GM19240 (cell line): ENCODE results near the gene RGS7.

Source experiments
- DNase-seq: peaks from one replicate; pipeline ENCODE4 v3.0.0; 2011; ENCODE audit warnings: low spot score; ENCODE audit not compliant: insufficient read length

Gene RGS7

GRCh38 chr1:241356519-241357365, at the start of gene RGS7:
Gene RGS7, minus strand, starts transcription at chr1:241357205.
- no peak for DNase-seq

- no peak for DNase-seq
Observed at GRCh38 chr1:241406421-241406820, 49.4 kb upstream of the RGS7 start.

- no peak for DNase-seq
Observed at GRCh38 chr1:241401156-241401555, 44.2 kb upstream of the RGS7 start.

GRCh38 chr1:241396747-241397681, 40.0 kb upstream of the RGS7 start:
- DNase-seq: no peak

- DNase-seq: no peak
Observed at GRCh38 chr1:241391926-241392710, 35.1 kb upstream of the RGS7 start.

GRCh38 chr1:241390526-241390925, 33.5 kb upstream of the RGS7 start:
- DNase-seq: no peak

DNA sequence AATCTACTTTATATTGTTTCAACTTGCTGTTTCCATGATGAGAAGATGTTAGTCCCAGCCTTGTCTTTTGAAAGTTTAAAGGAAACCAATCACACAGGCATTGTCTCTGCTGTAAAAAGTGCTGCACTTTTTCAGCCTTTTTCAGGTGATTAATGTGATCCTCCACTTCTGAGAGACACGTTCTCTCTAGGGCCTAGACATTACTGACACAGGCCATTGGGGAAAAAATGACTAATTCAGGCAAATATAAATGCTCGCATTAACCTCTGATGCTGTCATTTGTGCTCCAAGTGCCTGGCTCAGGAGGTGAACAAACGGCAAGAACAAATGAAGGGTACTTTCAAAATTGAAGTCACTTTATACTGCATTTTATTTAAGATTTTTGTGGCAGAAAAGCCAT, 32.4 kb upstream of the RGS7 start:
- DNase-seq: no peak

- DNase-seq: no peak
Observed at GRCh38 chr1:241387216-241387615, 30.2 kb upstream of the RGS7 start.

- no peak for DNase-seq
Observed at GRCh38 chr1:241376701-241377100, 19.7 kb upstream of the RGS7 start.

DNA sequence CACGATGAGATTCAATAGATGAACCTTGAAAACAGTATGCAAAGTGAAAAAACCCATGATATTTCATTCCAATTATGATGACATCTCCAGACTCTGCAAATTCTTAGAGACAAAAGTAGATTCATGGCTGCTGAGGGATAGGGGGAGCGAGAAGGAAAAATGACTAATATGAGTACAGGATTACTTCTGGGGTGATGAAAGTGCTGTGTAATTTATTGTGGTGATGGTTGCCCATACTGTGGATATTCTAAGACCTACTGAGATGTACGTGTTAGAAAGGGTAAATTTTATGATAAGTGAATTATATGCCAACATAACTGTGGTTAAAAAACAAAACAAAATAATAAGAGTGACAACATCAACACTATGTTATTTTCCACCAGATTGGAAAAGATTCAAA, 18.9 kb upstream of the RGS7 start:
- no peak for DNase-seq

DNA sequence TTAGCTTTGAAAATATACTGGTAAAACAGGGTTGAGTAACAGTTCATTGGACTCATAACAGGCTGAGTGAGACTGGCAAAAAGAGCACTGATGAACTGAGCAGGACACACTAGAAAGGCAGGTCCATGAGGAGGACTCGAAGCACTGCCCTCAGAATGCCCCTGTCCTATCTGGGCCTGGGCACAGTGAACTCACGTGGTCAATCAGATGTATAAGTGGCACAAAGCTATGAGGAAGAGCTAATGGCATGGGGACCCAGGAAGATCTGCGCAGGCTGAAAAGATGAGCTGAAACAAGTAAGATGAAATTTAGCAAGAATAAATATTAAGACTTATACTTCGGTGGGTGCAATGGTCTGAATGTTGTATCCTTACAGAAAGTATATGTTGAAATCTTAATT, 9.2 kb upstream of the RGS7 start:
- DNase-seq: no peak

- DNase-seq: no peak
Observed at GRCh38 chr1:241362350-241362749, 5.3 kb upstream of the RGS7 start.

GRCh38 chr1:241357366-241358340, 648 bp upstream of the RGS7 start:
- DNase-seq: no peak

DNA sequence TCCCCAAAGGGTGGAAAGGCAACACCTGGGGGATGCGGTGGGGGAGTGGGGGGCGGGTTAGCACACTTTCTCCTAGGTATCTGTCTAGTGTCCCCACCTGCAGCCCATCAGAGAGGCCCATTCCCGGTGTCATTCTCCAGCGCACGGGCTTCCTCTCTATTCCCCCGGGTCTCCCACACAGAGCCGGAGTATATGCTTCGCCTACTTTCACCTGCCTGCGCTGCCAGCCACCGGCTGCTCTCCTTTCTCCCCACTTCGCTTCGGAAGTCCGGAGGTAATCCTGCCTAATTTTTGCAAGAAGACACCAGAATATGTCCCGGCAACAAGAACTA, 852 bp downstream of the RGS7 start:
- DNase-seq: no peak

- no peak for DNase-seq
Observed at GRCh38 chr1:241355311-241356010, 1.5 kb downstream of the RGS7 start.

- DNase-seq: no peak
Observed at GRCh38 chr1:241352401-241352800, 4.6 kb downstream of the RGS7 start.

DNA sequence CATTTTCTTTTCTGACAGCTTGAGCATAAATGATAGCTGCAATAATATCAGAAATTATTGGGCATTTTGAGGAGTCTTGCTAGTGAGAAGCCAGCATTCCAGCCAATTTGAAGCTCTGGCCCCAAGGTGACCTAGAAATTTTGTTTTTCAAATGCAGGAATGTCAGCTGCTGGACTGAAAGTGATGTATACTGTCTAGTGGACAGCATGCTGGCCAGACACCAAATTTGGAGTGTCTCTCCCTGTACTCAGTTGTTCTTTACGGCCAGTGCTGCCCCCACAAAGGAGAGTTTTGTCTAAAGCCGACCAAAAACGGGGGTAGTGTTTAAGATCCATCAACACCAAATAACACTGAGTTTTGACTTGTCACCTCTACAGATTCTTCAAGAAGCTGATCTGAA, 5.2 kb downstream of the RGS7 start:
- DNase-seq: no peak

DNA sequence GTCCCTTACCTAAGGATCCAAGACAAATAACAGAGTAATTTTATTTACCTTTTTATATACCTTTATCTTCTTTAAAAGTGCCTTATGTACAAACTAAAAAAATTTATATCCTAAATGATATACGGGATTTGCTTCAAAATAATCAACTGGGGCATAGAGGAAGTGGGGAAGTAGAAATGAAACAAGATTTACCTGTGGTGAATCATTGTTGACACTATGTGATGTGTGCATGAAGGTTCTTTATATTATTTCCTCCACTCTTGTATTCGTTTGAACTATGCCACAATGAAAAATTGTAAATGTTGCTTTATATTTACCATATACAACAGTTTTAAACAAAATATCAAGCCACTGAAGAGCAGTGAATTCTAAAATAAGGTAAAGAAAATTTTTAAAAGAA, 13.0 kb downstream of the RGS7 start:
- DNase-seq: no peak

DNA sequence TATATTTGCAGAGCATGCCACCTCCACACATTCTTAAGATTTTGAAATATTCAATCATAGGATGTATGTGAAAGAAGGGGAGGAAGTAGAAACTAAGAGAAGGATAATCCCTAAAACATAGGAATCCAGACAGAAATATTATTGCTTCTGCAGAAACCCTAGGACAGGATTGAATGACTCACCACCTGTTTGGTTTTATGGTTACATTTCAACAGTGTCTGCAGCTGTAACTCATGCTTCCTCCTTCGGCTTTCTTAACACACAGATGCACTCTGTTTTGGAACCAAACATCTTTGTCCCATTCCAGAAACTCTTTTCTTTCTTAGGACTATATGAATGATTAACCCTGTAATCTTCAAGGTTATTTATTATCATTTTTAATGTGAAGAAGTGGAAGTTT, 20.7 kb downstream of the RGS7 start:
- DNase-seq: no peak

- no peak for DNase-seq
Observed at GRCh38 chr1:241332987-241333386, 24.0 kb downstream of the RGS7 start.
